ENCODE measurements around the gene TRIM7. TPM values are rescaled to one million over a fixed set of nuclear protein-coding genes. Genes with fewer than 3 reads are reported as not detected.

Gene TRIM7
- total RNA-seq, 1 donor from 2014 or later = 14.4 TPM

GRCh38 chr5:181200816-181201215, 4.2 kb downstream of the TRIM7 start:
- intact Hi-C loops (cut with DNase I) = no loop called here
- DNase-seq (ENCODE audit: missing footprints) (no peak), ATAC-seq (no peak)

- intact Hi-C loops (cut with DNase I) = no loop called here
- DNase-seq (ENCODE audit: missing footprints) (no peak), ATAC-seq (no peak)
These were observed 4.9 kb downstream of the TRIM7 start for GRCh38 chr5:181199881-181200638.

DNA sequence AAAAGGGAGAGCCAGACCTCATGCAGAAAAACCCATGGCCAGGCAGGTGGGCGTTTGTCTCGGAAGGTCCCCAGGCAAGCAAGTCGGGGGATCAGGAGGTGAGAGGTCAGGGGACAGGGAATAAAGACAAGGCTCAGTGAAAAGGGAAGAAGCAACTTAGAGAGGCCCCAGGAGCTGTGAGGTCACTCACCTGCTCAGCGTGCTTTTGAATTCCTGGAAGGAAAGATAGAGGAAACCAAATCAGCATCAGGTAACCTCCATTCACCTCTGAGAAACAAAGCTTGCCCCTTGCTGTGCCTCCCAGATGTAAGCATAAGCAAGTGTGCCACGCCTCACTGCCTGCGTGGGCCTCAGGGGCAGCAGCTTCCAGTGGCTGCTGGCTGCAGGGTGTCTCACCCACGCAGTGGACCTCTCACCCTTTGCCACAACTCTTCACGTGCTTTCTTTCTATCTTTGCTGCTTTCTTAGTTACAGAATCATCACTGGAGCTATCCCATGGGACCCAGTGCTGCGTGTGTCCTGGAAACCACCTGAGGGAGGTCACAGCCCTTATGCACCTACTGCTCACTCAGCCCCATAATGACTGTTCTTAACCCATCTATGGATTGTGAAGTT, 6.0 kb downstream of the TRIM7 start:
- intact Hi-C loops (cut with DNase I) = no loop called here
- DNase-seq (ENCODE audit: missing footprints) = no peak

GRCh38 chr5:181198106-181198685, 6.8 kb downstream of the TRIM7 start:
- no peak for DNase-seq (ENCODE audit: missing footprints)
- ATAC-seq = no peak

More for the DNA sequence above, 6.0 kb downstream of the TRIM7 start:
- ATAC-seq = no peak

DNA sequence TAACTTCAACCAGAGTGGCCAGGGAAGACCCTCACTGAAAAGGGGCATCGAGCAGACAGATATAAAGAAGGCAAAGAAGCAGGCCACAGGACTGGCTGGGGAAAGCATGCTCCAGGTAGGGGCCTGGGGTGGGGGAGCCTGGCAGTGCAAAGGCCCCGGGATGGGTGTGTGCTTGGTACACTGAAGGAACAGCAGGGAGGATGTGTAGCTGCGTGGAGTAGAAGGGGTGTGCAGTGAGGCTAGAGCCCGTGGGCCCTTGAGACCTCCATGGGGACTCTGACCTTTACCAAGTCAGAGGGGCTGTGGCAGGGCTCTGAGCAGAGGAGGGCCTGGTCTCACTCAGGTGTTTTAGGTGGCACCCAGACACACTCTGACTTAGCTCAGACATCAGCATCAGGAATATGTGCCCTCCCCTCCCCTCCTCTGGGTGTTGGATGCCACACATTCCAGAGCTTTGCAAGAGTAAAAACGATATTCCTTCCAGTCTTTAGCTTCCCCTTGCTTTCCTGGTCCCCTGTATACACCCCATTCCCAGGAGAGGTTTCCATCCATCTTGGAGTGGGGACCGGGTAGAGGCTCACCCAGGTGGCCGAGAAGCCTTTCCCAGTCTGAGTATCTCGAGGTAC, 7.6 kb downstream of the TRIM7 start:
- intact Hi-C loops (cut with DNase I) = no loop called here
- DNase-seq (ENCODE audit: missing footprints) (no peak), ATAC-seq (no peak)

More at GRCh38 chr5:181198106-181198685, 6.8 kb downstream of the TRIM7 start:
- intact Hi-C loops (cut with DNase I) = no loop called here

GRCh38 chr5:181195249-181195761, 9.7 kb downstream of the TRIM7 start:
- intact Hi-C loops (cut with DNase I) = no loop called here
- DNase-seq (ENCODE audit: missing footprints) (no peak), ATAC-seq (no peak)

- DNase-seq (ENCODE audit: missing footprints) = no peak
- intact Hi-C loops (cut with DNase I) = no loop called here
- ATAC-seq = no peak
These were observed 10.3 kb downstream of the TRIM7 start for GRCh38 chr5:181194489-181195248.

DNA sequence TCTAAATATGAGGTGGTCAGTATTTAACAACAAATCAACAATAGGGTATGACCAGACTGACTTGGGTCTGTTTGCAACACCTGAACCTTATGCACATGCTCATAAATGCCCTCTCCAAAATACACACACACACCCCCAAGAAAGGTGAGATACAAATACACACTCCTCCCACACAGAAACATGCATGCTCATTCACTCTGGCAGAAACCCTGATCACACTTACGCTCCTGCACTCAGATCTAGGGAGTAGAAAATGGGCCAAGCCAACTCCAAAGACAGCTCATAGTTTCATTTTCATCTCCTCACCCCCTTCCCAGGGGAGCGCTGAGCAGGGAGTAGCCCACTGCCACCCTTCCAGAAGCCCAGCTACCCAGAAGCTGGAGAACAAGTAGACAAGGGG, 11.3 kb downstream of the TRIM7 start:
- ATAC-seq (no peak), DNase-seq (ENCODE audit: missing footprints) (no peak)
- intact Hi-C loops (cut with DNase I) = no loop called here

DNA sequence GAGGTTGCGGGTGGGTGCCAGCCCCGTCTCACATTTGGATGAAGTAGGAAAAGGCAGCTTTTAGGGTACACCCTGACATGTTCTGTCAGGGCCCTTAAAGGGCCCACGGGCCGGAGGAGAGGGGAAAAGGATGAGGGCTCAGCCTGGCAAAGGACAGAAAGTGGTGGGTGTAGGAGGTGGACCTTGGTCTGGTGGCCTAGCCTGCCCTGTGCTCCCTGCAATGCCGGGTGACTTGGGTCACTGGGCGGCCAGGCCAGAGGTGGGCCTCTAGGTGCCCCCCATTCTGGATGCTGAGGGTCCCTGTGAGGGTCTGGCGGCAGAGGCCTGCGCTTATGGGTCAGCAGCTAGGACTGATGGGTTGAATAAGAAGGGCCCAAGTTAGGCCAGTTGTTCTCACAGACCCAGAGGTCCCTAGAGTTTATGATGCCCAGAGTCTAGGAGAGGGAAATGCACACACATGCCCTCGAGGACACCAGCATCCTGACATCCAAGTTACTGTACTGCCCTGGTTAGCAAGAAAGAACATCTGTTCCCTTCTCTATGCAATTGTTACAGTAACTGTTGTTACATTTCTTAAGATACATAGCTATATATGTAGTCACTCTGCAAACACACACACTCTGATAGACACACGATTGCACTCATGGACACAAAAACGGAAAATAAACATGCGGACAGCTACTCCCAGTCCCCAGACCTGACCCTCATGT, 12.5 kb downstream of the TRIM7 start:
- DNase-seq (ENCODE audit: missing footprints) (no peak), ATAC-seq (no peak)
- intact Hi-C loops (cut with DNase I) = no loop called here

DNA sequence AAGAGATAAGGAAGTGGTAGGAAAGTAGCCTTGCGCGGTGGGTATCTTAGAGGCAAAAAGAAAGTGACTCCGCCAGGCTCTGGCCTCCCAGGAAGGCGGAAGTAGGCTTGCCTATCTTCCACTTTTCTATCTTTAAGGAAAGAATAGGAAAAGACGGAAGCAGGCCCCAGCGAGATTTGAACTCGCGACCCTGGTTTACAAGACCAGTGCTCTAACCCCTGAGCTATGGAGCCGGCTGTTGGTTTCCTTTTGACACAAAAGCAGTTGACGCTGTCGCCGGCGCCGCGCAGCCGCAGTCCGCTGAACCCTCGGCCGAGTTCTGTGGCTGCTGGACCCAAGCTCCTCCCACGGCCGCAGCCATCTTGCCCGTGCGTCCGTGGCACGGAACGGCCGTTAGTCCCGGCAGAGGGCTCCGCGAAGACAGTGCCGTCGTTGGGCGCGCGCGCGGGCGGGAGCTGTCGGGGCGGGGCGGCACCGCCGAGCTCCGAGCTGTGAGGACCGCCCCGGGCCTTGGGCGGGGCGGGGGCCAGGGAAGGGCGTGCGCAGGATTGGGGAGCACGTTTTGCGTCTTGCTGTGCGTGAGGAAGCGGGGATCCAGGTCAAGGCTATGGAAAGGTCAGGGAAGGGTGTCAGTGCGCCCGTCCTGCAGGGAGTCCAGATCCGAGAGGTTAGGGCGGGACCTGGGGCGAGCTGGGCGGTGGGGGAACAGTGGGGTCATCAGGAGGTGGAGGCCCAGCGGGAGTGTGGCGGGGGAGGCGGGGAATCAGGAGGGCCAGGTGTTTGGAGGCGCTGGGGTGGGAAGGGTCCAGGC, 13.3 kb downstream of the TRIM7 start:
- intact Hi-C loops (cut with DNase I) = loop anchor here (1.0 kb wide), 2 partner anchors 15 to 53 kb away; no protein-coding TSS in a partner anchor
- DNase-seq (ENCODE audit: missing footprints) = peak; percentile 98
- peak; percentile 86 for ATAC-seq

- intact Hi-C loops (cut with DNase I) = loop anchor here (1.0 kb wide), 2 partner anchors 15 to 53 kb away; no protein-coding TSS in a partner anchor
- peak; percentile 15 for ATAC-seq
- peak; percentile 84 for DNase-seq (ENCODE audit: missing footprints)
These were observed 14.1 kb downstream of the TRIM7 start for GRCh38 chr5:181190711-181191525.

- no peak for ATAC-seq
- no peak for DNase-seq (ENCODE audit: missing footprints)
- intact Hi-C loops (cut with DNase I) = loop anchor here (2.0 to 5.0 kb wide), 2 partner anchors 71 to 388 kb away; partner anchors contain the start of genes MGAT1 and TRIM52
These were observed 14.9 kb downstream of the TRIM7 start for GRCh38 chr5:181189962-181190710.

DNA sequence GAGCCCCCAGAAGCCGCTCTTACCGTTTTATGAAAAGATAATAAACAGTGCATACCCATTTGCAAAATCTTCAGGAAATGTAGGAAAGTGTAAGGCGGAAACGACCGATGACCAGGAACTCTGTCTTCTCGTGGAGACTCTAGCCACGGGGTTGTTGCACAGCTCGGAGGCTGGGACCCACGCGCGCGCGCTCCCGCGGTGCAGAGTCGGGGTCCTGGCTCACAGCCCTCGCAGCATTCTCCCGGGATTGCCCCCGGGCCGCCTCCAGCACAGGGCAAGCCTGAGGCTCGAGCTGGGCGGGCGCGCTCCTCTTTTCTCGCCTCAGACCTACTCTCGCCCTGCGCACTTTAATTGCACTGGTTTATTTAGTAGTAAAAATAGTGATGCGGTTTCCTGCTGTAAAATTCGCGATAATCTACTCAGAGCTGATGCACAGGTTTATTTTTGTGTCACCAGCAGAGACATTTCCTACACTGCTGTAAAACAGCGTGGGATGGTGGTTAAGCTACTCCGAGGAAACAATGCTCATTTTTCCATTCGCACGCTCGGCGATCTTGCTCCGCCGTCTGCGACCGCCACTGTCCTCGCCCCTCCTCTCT, 15.5 kb downstream of the TRIM7 start:
- intact Hi-C loops (cut with DNase I) = loop anchor here (2.0 to 5.0 kb wide), 2 partner anchors 71 to 387 kb away; partner anchors contain the start of genes MGAT1 and TRIM52
- ATAC-seq = no peak
- no peak for DNase-seq (ENCODE audit: missing footprints)

GRCh38 chr5:181188700-181189362, 16.2 kb downstream of the TRIM7 start:
- peak; percentile 80 for DNase-seq (ENCODE audit: missing footprints)
- peak; percentile 24 for ATAC-seq
- intact Hi-C loops (cut with DNase I) = loop anchor here (1.0 to 5.0 kb wide), 3 partner anchors 33 to 387 kb away; partner anchors contain the start of genes MGAT1 and TRIM52

Data from Right ventricle myocardium inferior (tissue), 1 donor.